Kidney glomerular epithelial cell (primary cell): ENCODE data around the gene FAH.
A peak's percentile ranks its signal among the peaks of the same experiment; 100 is the strongest.

Experiments used
- DNase-seq: peaks from one replicate; lab custom pipeline; 2025; lab: John Stamatoyannopoulos, UW

FAH gene

GRCh38 chr15:80151576-80151975, 1.2 kb upstream of the FAH start:
- no peak for DNase-seq

GRCh38 chr15:80152180-80152895, 461 bp upstream of the FAH start:
- peak; percentile 62 for DNase-seq

- no peak for DNase-seq
These were observed 1.1 kb downstream of the FAH start for GRCh38 chr15:80153900-80154299.

GRCh38 chr15:80154336-80154735, 1.5 kb downstream of the FAH start:
- no peak for DNase-seq

GRCh38 chr15:80155001-80155377, 2.2 kb downstream of the FAH start:
- DNase-seq = no peak

GRCh38 chr15:80155378-80156175, 2.8 kb downstream of the FAH start:
- peak; percentile 71 for DNase-seq

GRCh38 chr15:80156176-80156720, 3.4 kb downstream of the FAH start:
- DNase-seq = no peak

- DNase-seq = no peak
These were observed 4.4 kb downstream of the FAH start for GRCh38 chr15:80157215-80157614.

GRCh38 chr15:80159301-80159700, 6.5 kb downstream of the FAH start:
- no peak for DNase-seq

GRCh38 chr15:80159811-80160569, 7.2 kb downstream of the FAH start:
- DNase-seq = no peak

- peak; percentile 75 for DNase-seq
These were observed 7.9 kb downstream of the FAH start for GRCh38 chr15:80160570-80161156.

- DNase-seq = no peak
These were observed 8.7 kb downstream of the FAH start for GRCh38 chr15:80161468-80162016.

- no peak for DNase-seq
These were observed 9.3 kb downstream of the FAH start for GRCh38 chr15:80162059-80162554.

- no peak for DNase-seq
These were observed 10.4 kb downstream of the FAH start for GRCh38 chr15:80163217-80163616.

GRCh38 chr15:80163897-80164296, 11.1 kb downstream of the FAH start:
- DNase-seq = no peak

- DNase-seq = no peak
These were observed 15.1 kb downstream of the FAH start for GRCh38 chr15:80167936-80168335.

GRCh38 chr15:80168421-80168820, 15.6 kb downstream of the FAH start:
- no peak for DNase-seq

- no peak for DNase-seq
These were observed 17.1 kb downstream of the FAH start for GRCh38 chr15:80169768-80170357.

- DNase-seq = no peak
These were observed 17.8 kb downstream of the FAH start for GRCh38 chr15:80170596-80170995.

GRCh38 chr15:80171787-80172186, 19.0 kb downstream of the FAH start:
- no peak for DNase-seq

GRCh38 chr15:80172401-80172800, 19.6 kb downstream of the FAH start:
- DNase-seq = no peak
